ENCODE results near the gene CACNA1H. TPM values are rescaled to one million over a fixed set of nuclear protein-coding genes. Genes with fewer than 3 reads are reported as not detected.

CACNA1H gene
- total and polyA plus RNA-seq, 2 of the 4 experiments (the other 2 are of a cell fraction), result 1.6 to 5.8 TPM

- Histone ChIP-seq H3K14ac (replicated peaks; ENCODE audit: low read depth, low read length) (no peak overlapping the region), H2AK9ac (replicated peaks; ENCODE audit: low read depth, low read length, poor library complexity) (no peak overlapping the region), H3K9me3 (ENCODE audit: control insufficient read depth, insufficient read depth, low read length) (no peaks in the 10 kb centered on the region), H2AFZ (replicated peaks; ENCODE audit: low read length, poor library complexity) (no peak overlapping the region), H2BK5ac (ENCODE audit: low read depth, low read length, poor library complexity, severe bottlenecking) (no peak overlapping the region), H2BK120ac (ENCODE audit: low read depth, low read length) (no peak overlapping the region), H2BK15ac (ENCODE audit: low read depth, low read length) (no peak overlapping the region), H3K23ac (ENCODE audit: low read depth, low read length) (no peak overlapping the region), H3K27me3 (ENCODE audit: control insufficient read depth, insufficient read depth, low read length) (peaks cover 5% of the 10 kb centered on the region; the same call in 1 of the 2 replicates), H3K9ac (ENCODE audit: low read depth, low read length) (no peak overlapping the region), H4K20me1 (ENCODE audit: insufficient read depth, low read length) (no peaks in the 10 kb centered on the region), H4K5ac (ENCODE audit: low read depth, low read length) (no peak overlapping the region), H3K4ac (ENCODE audit: low read depth, low read length) (no peak overlapping the region), H4K91ac (ENCODE audit: insufficient read depth, low read depth, low read length) (no peak overlapping the region), H3K27ac (ENCODE audit: insufficient read depth, low read length) (no peak overlapping the region), H3K9me1 (ENCODE audit: insufficient read depth, low read length) (no peaks in the 10 kb centered on the region), H4K8ac (ENCODE audit: low read depth in 2 of 2, low read length in 2 of 2) (no peak overlapping the region), H3K36me3 (ENCODE audit: control insufficient read depth, insufficient read depth, low read length) (no peaks in the 10 kb centered on the region), H3K4me2 (ENCODE audit: low read depth, low read length) (no peak overlapping the region), H3K4me1 (ENCODE audit: control insufficient read depth, insufficient read depth, low read length) (peaks cover 2% of the 10 kb centered on the region; the same call in 1 of the 2 replicates), H2AK5ac (ENCODE audit: low read depth, low read length) (no peak overlapping the region), H3K4me3 (ENCODE audit: insufficient read depth, low read depth, low read length) (no peak overlapping the region), H3K56ac (ENCODE audit: extremely low read depth, insufficient read depth, low read length) (no peak overlapping the region), H3K18ac (ENCODE audit: low read depth, low read length) (no peak overlapping the region), H2BK20ac (ENCODE audit: low read depth, low read length) (no peak overlapping the region), H3K79me1 (ENCODE audit: low read depth in 1 of 2, low read length in 2 of 2) (no peaks in the 10 kb centered on the region)
- BruUV-seq (replicated peaks), result no TSS peak
- DNase-seq (no peak), ATAC-seq (ENCODE audit: low read depth) (no peak)
- CTCF ChIA-PET, result no interaction called here
- no peak for TF ChIP-seq RCOR1 (IDR thresholded peaks at IDR 0.05; ENCODE audit: insufficient replicate concordance, low read length)
- TF ChIP-seq BHLHE40 (IDR thresholded peaks at IDR 0.05; ENCODE audit: low read depth, low read length), result no peak
- no peak for TF ChIP-seq FOS (IDR thresholded peaks at IDR 0.05; ENCODE audit: low read depth, low read length)
- no peak for TF ChIP-seq USF2 (IDR thresholded peaks at IDR 0.05; ENCODE audit: low read depth, low read length)
- no peak for TF ChIP-seq RFX5 (IDR thresholded peaks at IDR 0.05; ENCODE audit: low read depth, low read length)
- TF ChIP-seq ELK1 (IDR thresholded peaks at IDR 0.05; ENCODE audit: borderline replicate concordance, low read depth, low read length), result no peak
- no peak for TF ChIP-seq POLR2A (IDR thresholded peaks at IDR 0.05; ENCODE audit: low read depth, low read length)
- no peak for TF ChIP-seq MAFK (IDR thresholded peaks at IDR 0.05; ENCODE audit: low read depth, low read length)
- TF ChIP-seq NFE2L2 (IDR thresholded peaks at IDR 0.05; ENCODE audit: low read depth, low read length), result no peak
- TF ChIP-seq RAD21 (IDR thresholded peaks at IDR 0.05; ENCODE audit: low read length), result no peak
- no peak for TF ChIP-seq SMC3 (IDR thresholded peaks at IDR 0.05; ENCODE audit: low read depth, low read length)
- TF ChIP-seq MXI1 (IDR thresholded peaks at IDR 0.05; ENCODE audit: borderline replicate concordance, low read depth, low read length), result no peak
- no peak for TF ChIP-seq MAZ (IDR thresholded peaks at IDR 0.05; ENCODE audit: borderline replicate concordance, low read depth, low read length)
- TF ChIP-seq CEBPB (IDR thresholded peaks at IDR 0.05; ENCODE audit: low read depth, low read length), result no peak
- TF ChIP-seq CHD1 (IDR thresholded peaks at IDR 0.05; ENCODE audit: low read depth, low read length), result no peak
- 44% methylated on average over 7 of the region's 10 CpGs; no CpG with 5 or more reads in 1 of the 2 experiments for WGBS, 2 experiments (ENCODE audit: extremely low coverage in 2 of 2, insufficient read length in 1 of 2)
- in situ Hi-C loops (cut with MboI; ENCODE audit: low sequenced_read_pairs), result no loop called here
- POLR2A ChIA-PET (ENCODE audit: unreplicated experiment), result no interaction called here
- dilution Hi-C loops (cut with HindIII; ENCODE audit: low sequenced_read_pairs, unreplicated experiment), result no loop called here
- intact Hi-C loops (cut with micrococcal nuclease), result no loop called here
Observed at GRCh38 chr16:1126586-1126985, 26.3 kb upstream of the CACNA1H start.
